HG03064 (cell line): ENCODE data around the gene NUB1.

Source experiments
- ATAC-seq: cut with Tn5 transposase; IDR thresholded peaks from one replicate; pipeline ENCODE4 v1.9.1; 2021; ENCODE audit warnings: low read depth; ENCODE audit not compliant: unreplicated experiment

The NUB1 gene

GRCh38 chr7:151374726-151375125, 33.1 kb downstream of the NUB1 start:
- ATAC-seq = no peak

- no peak for ATAC-seq
Measured at GRCh38 chr7:151375530-151376217, 34.1 kb downstream of the NUB1 start.

- ATAC-seq = no peak
Measured at GRCh38 chr7:151376218-151376902, 34.7 kb downstream of the NUB1 start.

- ATAC-seq = no peak
Measured at GRCh38 chr7:151377406-151377805, 35.8 kb downstream of the NUB1 start.

- no peak for ATAC-seq
Measured at GRCh38 chr7:151378011-151378410, 36.4 kb downstream of the NUB1 start.

GRCh38 chr7:151378496-151379192, 37.0 kb downstream of the NUB1 start:
- no peak for ATAC-seq

- ATAC-seq = no peak
Measured at GRCh38 chr7:151379193-151379520, 37.5 kb downstream of the NUB1 start.

- ATAC-seq = no peak
Measured at GRCh38 chr7:151379534-151380198, 38.1 kb downstream of the NUB1 start.

GRCh38 chr7:151380199-151381097, 38.8 kb downstream of the NUB1 start:
- no peak for ATAC-seq

GRCh38 chr7:151381098-151381347, 39.4 kb downstream of the NUB1 start:
- no peak for ATAC-seq

GRCh38 chr7:151381348-151382078, 39.9 kb downstream of the NUB1 start:
- ATAC-seq = no peak

GRCh38 chr7:151382079-151382885, 40.7 kb downstream of the NUB1 start:
- no peak for ATAC-seq

GRCh38 chr7:151383638-151384351, 42.2 kb downstream of the NUB1 start:
- ATAC-seq = no peak

- no peak for ATAC-seq
Measured at GRCh38 chr7:151384352-151384697, 42.7 kb downstream of the NUB1 start.

- ATAC-seq = no peak
Measured at GRCh38 chr7:151384776-151385625, 43.4 kb downstream of the NUB1 start.

GRCh38 chr7:151385626-151386300, 44.2 kb downstream of the NUB1 start:
- ATAC-seq = no peak
